GM21825 (cell line): Measurements from ENCODE around the gene CHCHD4.

ENCODE experiments used
- ATAC-seq: cut with Tn5 transposase; IDR thresholded peaks from one replicate; pipeline ENCODE4 v1.9.1; 2021; ENCODE audit warnings: mild to moderate bottlenecking, moderate library complexity; ENCODE audit not compliant: unreplicated experiment

The CHCHD4 gene

DNA sequence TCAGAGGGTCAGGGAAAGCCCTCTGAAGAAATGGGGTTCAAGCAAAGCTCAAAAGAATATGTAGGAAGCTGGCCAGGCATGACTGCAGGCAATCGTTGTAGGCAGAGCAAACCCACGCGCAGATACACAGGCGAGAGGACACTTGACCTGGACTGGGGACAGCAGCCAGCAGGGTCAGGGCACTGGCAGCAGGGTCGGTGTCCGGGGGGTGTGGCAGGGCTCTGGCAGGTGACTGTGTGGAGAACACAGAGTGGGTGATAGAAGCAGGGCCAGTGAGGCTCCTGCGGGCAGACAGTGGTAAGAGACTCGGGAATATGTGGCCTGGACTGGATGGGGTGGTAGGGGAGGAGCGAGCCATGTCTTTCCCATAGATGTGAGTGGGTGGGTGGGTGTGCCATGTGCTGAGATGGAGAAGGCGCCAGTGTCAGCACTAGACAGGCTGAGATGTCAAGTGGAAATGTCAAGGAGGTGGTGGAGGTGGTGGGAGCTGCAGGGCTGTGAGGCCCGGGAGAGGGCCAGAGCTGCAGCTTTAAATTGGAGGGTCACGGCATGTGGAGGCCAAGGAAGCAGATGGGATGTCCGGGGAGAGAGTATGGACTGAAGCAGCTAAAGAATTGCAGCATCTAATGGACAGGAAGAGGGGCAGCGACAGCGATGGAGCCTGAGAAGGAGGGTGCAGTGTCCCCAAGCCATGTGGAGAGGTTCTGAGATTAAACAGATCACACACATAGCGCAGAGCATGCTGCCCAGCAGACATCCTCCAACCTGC lies 13.6 kb upstream of the CHCHD4 start:
- ATAC-seq = no peak

DNA sequence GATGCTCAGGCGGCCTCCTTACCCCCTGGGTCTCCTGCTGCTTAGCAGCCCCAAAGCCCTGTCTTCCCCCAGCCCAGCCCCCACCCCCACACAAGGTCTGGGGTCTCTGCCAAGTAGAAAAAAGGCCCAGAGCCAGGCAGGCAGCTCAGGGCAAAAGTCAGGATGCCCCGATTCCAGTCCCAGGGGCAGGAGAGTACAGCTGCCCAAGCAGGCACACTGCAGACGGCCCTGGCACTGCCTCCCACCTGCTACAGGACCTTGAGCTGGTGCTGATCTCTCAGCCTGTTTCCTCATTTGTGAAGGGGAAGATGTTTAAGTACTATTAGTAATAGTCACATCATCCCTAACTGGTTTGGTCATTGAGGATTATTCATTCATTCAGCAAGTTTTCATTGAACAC lies 12.8 kb upstream of the CHCHD4 start:
- no peak for ATAC-seq

DNA sequence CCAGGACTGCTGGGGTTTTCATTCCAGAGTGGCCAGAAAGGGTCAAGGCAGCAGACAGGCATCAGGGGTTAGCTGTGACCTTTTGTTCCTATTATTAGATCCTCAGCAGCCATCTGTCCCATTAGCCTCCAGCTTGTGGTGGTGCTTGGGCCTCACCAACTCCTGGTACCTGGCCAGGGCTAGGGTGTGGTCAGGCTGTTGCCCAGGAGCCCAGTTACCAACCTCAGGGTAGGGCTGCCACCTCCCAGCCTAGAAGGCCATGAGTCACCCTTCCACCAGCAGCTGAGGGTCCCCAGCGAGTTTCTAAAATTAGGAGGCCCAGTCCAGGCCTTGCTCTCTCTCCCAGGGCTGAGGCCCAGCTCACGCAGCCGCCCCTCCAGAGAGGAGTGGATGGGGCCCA lies 12.3 kb upstream of the CHCHD4 start:
- ATAC-seq = no peak

DNA sequence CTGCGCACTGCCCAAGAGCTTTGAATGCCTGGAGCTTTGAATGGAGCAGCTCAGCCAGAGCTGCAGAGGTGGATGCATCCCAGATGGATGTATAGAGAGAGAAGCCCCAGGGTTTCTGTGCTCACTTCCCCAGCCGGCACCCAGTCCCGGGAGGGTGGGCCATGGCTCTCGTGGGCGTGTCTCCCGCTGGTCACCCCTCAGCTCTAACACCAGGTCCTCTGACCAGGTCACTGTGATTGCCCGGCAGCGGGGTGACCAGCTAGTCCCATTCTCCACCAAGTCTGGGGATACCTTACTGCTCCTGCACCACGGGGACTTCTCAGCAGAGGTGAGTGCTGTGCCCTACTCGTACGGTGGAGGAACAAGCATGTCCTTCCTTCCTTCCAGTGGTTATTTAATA lies 10.9 kb upstream of the CHCHD4 start:
- no peak for ATAC-seq

DNA sequence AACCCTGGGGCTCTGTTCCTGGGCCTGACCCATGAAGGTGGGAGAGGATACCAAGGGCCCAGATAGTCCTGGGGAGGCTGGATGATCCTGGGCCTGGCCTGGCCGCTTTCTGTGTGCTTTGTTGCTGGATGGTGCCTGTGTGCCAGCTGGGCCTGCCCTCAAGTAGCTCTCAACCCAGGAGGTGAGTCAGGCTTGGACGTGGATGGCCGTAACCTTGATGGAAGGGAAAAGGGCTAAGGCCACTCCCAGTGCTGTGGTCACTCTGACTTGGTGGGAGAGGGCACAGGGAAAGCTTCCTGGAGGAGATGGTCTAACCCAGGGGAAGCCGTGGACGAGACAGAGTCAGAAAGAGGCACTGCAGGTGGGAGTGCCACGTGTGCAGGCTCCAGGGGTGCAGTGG lies 9.6 kb upstream of the CHCHD4 start:
- ATAC-seq = no peak

DNA sequence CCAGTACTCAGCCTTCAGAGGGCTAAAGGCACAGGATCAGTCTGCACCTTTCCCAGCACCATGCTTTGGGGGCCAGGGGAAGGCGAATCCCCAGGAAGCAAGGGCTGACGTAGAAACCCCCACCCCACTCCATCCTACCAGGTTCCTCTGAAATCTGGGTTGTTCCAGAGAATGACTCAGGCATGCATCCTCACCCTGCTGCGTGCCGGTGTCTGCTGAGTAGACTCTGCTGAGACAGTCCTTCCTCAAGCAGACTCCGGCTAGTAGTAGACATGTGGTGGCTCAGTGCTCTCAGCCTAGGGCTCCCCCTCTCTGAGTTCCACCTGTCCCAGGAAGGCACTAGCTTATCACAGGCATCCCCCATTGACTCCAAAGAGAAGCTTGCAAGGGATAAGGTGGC lies 9.2 kb upstream of the CHCHD4 start:
- ATAC-seq = no peak

DNA sequence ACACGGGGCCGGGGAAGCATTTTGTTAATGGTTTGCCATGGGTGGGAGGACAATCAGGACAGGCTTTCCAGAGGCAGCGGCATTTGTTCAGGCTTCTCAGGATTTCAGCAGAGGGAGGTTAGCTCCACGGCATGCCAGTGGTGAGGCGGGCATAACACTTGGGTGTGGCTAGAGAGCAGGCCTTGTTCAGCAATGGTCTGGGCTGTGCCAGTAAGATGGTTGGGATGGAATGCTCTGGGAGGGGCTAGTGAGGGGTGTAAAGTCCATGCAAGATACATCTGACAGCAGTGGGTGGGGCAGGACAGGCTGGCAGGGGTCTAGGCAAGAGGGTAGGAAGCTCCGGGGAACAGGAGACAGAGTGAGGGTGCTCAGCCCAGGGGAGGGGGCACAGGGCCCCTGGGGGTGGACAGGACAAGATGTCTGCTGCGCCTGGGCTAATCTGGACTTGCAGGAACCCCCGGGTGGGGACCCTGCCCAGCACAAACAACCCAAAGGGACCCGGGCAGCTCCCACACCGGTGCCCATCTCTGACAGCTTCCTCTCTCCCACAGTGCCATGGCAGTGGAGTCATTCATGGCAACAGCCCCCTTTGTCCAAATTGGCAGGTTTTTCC lies 8.6 kb upstream of the CHCHD4 start:
- ATAC-seq = no peak

DNA sequence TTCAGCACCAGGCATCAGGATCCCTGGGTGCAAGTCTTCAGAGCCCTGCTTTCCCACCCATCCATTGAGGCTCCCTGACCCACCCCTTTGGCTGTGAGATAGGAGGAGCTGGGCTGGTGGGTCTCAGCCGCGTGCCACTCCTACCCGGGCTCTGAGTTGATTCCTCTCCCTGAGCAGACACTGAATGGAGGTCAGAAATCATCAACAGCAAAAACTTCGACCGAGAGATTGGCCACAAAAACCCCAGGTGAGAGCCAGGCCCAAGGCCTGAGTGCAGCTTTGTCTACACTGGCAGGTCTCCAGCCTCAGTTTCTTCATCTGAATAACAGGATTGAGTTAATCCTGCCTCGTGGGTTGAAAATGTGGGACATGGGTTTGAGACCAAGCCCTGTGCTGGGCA lies 8.0 kb upstream of the CHCHD4 start:
- no peak for ATAC-seq

DNA sequence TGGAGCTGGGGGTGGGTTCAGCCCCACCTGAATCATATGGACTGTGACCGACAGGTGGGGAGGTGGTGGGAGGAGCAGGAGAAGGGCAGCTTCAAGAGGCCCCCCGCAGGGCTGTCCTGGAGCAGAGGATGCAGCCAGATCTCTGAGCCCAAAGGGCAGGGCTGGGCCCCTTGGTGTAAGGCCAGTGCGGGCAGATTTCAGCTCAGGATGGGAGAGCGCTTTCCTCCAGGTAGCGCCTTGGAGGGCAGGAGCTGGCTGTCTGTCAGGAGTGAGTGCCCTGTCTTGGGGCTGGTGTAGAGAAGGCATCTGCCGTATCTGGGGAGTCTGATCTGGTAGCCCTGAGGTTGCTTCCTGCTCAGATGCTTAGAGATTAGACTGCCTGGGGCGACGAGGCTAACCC lies 7.5 kb upstream of the CHCHD4 start:
- no peak for ATAC-seq

DNA sequence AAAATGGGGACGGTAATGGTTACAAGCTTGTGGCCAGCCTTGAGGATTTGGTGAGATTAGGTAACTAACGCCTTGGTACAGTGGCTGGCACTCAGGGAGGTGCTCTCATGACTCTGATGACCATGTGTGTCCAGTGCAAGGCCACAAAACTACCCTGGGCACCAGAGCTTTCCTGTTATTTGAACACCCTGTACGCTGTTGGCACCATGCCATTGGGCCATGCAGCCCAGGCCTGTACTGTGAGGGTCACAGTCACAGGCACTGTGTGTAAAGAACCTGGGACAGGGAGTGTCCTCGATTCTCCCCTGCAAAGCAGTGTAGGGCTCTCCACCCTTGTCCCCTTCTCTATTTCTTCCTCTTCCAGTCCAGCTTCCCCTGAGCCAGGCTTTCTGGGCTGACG lies 6.5 kb upstream of the CHCHD4 start:
- no peak for ATAC-seq

DNA sequence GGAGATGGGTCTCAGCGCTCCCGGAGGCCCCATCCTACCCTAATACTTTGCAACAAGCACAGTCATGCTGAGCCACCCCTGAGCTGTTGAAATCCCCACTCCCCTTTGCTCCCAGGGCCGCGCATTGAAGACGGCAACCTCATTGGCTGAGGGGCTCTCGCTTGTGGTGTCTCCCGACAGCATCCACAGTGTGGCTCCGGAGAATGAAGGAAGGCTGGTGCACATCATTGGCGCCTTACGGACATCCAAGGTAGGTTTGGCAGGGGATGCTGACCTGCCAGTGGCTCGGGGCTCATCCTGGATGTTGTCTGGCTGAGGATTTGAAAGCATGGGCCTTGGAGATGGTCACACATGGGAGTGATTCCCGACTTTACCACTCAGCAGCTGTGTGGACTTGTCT lies 6.0 kb upstream of the CHCHD4 start:
- no peak for ATAC-seq

DNA sequence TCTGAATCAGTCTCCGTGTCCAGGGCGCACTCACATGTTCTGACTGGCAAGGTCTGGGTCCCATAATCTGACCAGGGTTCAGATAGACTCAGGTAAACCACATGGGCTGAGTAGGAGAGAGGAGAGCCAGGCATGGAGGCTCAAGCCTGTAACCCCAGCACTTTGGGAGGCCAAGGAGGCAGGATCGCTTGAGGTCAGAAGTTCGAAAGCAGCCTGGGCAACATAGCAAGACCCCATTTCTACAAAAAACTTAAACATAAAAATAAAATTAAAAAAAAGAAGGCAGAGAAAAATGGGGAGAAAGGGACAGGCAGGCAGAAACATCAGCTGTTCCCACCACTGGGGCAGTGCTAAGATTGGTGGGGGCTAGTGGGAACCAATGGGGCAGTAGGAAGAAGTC lies 5.6 kb upstream of the CHCHD4 start:
- no peak for ATAC-seq

DNA sequence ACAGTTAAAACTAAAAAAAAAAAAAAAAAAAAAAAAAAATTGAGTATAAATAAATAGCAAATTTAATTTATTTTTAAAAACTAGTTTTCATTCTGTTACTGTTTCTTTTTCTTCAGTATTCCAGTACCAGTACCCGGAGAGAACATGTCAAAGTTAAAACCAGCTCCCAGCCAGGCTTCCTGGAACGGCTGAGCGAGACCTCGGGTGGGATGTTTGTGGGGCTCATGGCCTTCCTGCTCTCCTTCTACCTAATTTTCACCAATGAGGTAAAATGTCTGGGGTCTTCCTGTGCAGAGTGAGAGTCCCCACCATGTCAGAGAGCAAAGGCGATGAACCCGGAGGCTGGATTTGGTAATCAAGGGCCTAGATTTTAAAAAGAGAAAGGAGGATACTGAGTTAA lies 4.6 kb upstream of the CHCHD4 start:
- no peak for ATAC-seq

DNA sequence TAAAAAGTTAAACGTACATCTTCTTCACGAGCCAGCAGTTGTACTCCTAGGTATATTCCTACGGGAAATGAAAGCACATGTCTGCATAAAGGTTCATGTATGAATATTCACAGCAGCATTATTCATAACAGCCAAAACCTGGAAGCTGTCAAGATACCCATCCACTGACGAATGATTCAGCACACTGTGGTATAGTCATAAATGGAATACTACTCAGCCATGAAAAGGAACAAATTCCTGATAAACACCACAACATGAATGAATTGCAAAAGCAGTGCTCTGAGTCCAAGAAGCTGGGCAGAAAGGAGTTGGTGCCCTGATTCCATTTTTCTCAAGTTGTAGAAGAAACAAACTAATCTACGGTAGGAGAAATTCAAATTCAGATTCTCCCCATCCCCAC lies 4.1 kb upstream of the CHCHD4 start:
- ATAC-seq = no peak

DNA sequence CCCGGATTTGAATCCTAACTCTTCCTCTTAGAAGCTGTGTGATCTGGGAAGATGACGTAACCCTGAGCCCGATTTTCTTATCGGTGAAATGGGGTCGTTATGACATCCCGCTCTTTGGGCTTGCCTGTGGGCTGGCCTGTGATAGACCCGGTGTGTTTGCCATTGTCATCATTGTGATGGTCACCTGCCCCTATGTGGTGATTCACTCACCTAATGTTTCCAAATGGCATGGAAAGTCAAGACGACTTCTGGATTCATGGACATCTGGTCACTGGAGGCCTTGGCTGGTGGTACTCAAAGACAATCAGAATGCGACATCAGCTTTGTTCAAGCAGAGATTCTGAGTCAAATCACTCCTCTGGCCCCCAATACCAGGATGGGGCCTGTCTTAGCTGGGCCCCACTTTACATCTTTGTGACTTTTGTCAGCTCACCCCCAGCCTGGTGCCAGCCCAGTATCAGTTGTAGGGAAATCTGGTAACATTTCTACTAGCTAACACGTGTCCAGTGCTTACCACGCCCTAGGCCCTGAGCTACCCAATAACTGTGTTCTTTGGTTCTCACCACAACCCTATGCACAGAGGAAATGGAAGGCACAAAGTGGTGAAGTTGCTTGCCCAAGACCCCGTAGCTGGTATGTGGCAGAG lies 3.0 kb upstream of the CHCHD4 start:
- no peak for ATAC-seq

DNA sequence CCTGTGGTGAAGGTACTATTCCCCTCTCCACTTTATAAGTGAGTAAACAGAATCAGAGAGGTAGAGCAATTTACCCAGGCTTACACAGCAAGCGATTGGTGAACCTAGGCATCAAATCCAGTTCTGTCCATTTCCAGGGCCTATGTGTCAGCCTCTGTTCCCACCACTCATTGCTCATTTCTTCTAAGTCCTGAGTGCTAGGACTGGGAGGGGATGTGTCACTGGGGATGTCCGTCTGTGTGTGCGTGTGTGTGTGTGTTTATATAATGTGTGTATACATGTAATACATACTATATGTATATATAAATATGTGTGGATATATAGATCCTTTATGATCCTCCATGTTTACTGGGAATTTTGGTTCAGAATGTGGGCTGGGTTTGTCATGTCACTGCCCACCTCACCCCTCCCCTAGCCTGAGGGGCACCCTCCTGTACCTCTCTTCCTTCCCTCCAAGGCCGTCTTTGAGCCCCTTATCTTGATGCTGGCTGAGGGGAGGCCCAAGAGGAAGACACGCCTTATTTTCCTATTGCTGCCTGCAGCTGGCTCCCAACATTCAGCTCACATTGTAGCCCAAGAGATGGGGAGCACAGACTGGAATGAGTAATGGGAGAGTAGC lies 2.3 kb upstream of the CHCHD4 start:
- ATAC-seq = no peak

DNA sequence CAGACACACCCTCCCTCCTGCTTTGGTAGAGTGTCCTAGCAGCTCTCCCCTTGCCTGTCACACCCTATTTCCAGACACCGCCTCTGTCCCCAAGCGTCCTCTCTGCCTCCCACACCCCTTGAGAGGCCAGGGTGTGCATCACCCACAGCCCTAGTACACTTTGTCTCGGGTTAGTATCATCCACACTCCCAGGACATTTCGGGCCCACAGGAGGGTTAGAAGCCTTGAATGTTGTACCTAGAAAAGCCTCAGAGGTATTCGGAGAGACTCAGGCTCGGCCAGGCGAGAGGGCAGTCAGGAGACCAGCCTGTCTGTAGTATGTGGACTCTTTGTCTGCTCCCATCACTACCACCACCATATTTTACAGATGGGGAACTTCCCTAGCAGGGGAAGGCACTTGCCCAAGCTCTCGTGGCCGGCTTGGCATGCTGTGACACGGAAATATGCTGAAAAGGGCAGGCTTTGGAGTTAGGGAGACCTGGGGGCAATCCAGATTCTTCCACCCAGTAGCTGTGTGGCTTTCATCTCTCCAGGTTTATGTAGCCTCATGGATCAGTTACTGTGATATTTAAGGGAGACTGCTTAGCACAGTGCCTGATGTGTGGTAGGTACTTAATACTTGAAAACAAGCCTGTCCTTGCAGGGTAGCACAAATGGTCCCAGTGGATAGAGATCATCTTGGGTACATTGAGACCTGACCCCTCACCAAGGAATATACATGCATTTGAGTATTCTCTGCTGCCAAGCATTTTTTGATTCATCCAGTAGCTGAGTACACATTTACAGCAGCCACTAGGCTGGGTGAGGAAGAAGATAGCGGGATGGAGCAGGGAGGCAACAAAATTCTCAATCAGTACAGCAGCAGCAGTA lies 1.6 kb upstream of the CHCHD4 start:
- no peak for ATAC-seq

DNA sequence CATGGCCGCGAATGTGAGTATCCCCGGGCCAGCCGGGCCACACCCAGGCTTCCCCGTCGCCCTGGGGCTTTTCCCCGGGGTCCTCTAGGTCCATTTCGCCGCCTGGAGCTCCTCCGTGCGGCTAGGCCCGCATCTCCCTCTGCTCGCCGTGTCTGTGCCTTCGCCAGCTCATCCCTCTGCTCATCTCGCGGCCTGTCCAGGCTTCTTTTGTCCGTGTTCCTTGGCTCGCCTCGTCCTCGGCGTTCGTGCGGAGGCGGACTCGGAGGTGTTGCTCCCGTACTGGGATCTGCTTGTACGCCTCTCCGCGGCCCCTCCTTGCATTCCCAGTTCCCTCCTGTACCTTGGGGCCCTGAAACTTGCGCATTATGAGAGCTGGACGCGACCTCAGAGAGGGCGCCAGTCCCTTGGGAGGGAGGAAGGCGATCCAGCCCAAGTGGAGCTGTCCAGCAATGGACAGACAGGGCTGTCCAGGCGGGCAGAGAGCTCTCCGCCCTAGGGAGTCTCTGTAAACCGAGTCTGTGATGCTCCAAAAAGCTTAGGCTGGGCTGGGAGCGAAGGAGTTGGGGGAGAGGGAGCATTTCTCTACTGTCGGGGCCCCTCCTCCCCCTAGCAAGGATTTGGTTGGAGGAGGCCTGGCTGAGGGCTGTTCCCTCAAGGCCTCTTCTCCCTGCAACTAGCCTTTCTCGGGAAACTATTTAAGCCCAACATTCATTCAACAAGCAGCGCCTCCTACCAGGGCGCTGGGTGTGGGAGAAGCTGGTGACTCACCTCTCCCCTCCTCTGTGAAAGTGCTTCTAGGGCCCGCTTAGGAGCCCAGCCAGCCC lies 735 bp upstream of the CHCHD4 start:
- ATAC-seq = peak; percentile 23

DNA sequence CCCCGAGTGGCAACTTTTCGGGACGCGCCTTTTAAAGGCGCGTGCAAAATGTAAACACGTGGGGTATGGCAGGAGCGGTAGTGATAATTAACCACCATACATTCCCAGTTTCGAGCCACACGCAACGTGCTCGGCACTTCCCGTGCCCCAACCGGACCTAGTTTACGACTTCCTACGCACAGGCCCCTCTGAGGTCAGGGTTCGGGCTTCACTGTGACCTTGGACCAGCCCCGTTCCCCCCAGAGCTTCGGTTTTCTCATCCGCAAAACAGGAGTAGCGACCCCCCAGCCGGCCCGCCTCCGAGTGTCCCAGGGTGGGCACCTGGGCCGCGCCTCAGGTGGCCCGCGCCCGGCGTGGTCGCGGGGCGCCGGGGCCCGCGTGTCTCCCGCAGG lies 451 bp downstream of the CHCHD4 start:
- ATAC-seq = peak; percentile 38
